ENCODE data around the gene SAP30L.

- no peak for TF ChIP-seq EZH2 (optimal IDR thresholded peaks at IDR 0.05; ENCODE audit: low read depth, low read length)
- TF ChIP-seq, protein P1, sequence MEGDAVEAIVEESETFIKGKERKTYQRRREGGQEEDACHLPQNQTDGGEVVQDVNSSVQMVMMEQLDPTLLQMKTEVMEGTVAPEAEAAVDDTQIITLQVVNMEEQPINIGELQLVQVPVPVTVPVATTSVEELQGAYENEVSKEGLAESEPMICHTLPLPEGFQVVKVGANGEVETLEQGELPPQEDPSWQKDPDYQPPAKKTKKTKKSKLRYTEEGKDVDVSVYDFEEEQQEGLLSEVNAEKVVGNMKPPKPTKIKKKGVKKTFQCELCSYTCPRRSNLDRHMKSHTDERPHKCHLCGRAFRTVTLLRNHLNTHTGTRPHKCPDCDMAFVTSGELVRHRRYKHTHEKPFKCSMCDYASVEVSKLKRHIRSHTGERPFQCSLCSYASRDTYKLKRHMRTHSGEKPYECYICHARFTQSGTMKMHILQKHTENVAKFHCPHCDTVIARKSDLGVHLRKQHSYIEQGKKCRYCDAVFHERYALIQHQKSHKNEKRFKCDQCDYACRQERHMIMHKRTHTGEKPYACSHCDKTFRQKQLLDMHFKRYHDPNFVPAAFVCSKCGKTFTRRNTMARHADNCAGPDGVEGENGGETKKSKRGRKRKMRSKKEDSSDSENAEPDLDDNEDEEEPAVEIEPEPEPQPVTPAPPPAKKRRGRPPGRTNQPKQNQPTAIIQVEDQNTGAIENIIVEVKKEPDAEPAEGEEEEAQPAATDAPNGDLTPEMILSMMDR (IDR thresholded peaks at IDR 0.05; ENCODE audit: low read length) = peak; percentile 63
Measured at GRCh38 chr5:154421868-154422267, 23.9 kb upstream of the SAP30L start.
